ENCODE results near the gene TMEM30A. TPM values are rescaled to one million over a fixed set of nuclear protein-coding genes. Genes with fewer than 3 reads are reported as not detected.

TMEM30A gene
- total and polyA plus RNA-seq, 2 experiments from 2014 or later: 30.0 to 33.5 TPM

DNA sequence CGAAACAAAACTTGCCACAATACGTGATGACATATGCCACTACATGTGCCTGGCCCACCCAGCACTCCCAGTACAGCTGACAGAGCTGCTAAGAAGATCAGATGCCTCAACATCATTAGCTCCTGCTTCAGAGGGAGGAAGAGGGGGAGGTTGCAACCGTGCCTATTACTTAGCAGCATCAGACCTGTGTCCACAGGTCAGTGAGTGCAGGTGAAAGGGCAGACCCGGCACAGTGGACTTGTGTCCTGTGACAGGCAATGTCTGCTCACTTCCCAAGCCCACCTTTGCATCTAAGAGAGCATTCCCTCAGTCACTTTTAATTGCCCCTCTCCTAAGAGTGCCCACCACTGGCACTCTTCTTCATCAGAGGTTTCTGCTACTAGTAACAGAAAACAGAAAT, 69.3 kb downstream of the TMEM30A start:
- H3K27ac ChIP-seq: no peak overlapping the region
- H3K9me3 ChIP-seq (ENCODE audit: low read depth): no peaks in the 10 kb centered on the region
- H3K4me3 ChIP-seq: no peak overlapping the region
- peaks cover 13% of the 10 kb centered on the region for H3K4me1 ChIP-seq (ENCODE audit: low read depth)
- no peaks in the 10 kb centered on the region for H3K27me3 ChIP-seq
- no peaks in the 10 kb centered on the region for H3K36me3 ChIP-seq
- TF ChIP-seq, protein P1, sequence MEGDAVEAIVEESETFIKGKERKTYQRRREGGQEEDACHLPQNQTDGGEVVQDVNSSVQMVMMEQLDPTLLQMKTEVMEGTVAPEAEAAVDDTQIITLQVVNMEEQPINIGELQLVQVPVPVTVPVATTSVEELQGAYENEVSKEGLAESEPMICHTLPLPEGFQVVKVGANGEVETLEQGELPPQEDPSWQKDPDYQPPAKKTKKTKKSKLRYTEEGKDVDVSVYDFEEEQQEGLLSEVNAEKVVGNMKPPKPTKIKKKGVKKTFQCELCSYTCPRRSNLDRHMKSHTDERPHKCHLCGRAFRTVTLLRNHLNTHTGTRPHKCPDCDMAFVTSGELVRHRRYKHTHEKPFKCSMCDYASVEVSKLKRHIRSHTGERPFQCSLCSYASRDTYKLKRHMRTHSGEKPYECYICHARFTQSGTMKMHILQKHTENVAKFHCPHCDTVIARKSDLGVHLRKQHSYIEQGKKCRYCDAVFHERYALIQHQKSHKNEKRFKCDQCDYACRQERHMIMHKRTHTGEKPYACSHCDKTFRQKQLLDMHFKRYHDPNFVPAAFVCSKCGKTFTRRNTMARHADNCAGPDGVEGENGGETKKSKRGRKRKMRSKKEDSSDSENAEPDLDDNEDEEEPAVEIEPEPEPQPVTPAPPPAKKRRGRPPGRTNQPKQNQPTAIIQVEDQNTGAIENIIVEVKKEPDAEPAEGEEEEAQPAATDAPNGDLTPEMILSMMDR (IDR thresholded peaks at IDR 0.05; ENCODE audit: low read depth, low read length): no peak
- peak in 1 of 2 donors; percentile 20 for DNase-seq (ENCODE audit: low read depth in 1 of 2, low spot score in 1 of 2)

DNA sequence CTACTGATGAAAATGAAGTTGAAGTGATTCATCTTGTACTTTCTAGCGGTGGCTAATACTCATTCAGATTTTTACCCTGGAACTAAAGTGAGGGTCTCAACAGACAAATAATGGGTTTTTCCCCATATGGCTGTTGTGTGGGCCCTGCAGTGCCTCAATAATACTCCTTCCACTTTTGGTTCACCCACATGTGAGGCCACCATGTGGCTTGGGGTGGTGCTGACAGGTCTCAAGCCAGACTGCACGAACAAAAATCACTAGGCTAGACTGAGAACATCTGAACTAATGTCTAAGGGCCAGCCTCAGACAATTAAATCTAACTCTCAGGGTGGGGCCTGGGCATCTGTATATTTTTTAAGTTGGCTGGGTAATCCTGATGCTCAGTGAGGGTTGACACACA, 70.9 kb downstream of the TMEM30A start:
- DNase-seq (ENCODE audit: low read depth in 1 of 2, low spot score in 1 of 2): no peak
- Histone ChIP-seq H3K36me3 (no peaks in the 10 kb centered on the region), H3K9me3 (ENCODE audit: low read depth) (no peaks in the 10 kb centered on the region), H3K4me3 (no peak overlapping the region), H3K27ac (no peak overlapping the region), H3K27me3 (peaks cover 7% of the 10 kb centered on the region), H3K4me1 (ENCODE audit: low read depth) (peaks cover 13% of the 10 kb centered on the region)
- TF ChIP-seq, protein P1 (IDR thresholded peaks at IDR 0.05; ENCODE audit: low read depth, low read length): no peak

DNA sequence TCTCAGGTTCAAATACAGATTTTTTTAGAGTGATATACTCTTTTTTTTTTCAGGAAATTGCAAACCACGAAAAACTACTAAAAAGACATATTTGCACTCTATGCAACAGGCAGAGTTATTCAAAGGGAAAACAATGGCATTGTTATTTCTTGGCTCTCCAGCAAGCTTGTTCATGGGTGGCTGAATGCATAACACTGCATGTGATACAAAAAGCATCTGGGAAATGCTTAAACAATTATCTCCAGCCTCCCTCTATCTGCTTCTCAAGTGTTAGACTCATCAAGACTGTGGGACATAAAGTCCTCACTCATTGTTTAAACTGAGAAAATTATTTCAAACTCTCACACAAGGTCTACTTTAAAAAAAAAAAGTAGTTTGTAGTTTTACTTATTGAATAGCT, 71.5 kb downstream of the TMEM30A start:
- TF ChIP-seq, protein P1 (IDR thresholded peaks at IDR 0.05; ENCODE audit: low read depth, low read length): no peak
- Histone ChIP-seq H3K36me3 (no peaks in the 10 kb centered on the region), H3K4me1 (ENCODE audit: low read depth) (peaks cover 13% of the 10 kb centered on the region), H3K9me3 (ENCODE audit: low read depth) (no peaks in the 10 kb centered on the region), H3K27me3 (peaks cover 13% of the 10 kb centered on the region), H3K27ac (no peak overlapping the region), H3K4me3 (no peak overlapping the region)
- peak in 1 of 2 donors; percentile 65 for DNase-seq (ENCODE audit: low read depth in 1 of 2, low spot score in 1 of 2)

DNA sequence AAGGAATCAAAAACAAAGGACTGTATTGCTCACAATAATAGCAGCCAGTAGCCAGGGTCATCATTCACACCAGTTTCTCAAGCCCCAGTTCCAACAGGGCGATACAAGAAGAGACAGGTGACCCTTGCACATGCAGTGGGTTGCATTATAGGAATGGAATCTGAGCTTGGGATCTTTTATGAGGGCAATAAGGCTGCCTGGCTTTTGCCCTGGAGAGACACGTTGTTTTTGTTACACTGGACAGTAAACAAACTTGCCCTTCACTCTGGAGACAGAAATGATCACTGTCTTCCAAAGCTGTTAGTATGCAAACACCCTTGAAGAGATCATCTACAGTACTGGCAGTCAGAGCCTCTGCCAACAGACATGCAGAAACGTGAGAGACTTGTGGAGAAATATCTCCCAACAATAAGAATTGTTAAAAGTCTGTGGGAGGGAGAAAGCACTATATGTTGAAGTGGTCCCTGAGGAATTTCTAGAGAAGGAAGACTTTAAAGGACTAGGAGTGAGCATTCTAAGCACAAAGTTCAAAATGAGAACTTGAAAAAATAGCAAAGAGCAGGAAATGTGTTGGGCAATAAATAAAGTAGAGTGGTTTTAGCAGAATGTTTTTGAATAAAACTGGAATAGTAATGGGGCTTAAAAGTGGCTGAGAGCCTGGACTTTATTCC, 72.5 kb downstream of the TMEM30A start:
- TF ChIP-seq, protein P1 (IDR thresholded peaks at IDR 0.05; ENCODE audit: low read depth, low read length): no peak

DNA sequence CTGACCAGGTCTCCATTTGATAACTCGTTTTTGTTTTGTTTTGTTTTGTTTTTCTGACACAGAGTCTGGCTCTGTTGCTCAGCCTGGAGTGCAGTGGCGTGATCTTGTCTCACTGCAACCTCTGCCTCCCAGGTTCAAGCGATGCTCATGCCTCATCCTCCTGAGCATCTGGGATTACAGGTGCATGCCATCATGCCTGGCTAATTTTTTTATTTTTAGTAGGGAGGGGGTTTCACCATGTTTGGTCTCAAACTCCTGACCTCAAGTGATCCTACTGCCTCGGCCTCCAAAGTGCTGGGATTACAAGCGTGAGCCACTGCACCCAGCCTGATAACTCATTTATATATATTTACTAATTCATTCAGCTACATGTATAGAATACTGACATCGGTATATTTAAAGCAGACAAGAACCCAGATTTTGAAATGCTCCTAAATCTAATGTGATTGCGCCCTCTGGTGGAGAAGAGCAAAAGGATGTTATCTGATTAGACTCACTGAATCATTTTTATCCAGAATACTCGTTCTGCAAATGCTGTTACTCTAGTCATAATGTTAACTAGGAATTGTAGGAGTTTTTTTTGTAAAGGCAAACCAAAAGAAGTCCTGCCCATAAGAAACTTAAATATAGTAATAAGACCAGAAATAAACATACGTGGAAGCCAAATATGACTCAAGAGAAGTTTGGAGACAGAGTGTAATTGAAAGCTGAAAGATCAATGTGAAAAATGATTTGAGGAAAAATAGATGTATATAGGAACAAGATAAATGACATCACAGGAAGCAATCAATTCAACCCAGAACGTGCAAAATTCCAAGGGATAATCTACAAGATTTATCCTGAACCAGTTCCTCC, 73.5 kb downstream of the TMEM30A start:
- no peaks in the 10 kb centered on the region for H3K9me3 ChIP-seq (ENCODE audit: low read depth)
- peaks cover 33% of the 10 kb centered on the region for H3K27me3 ChIP-seq
- H3K4me1 ChIP-seq (ENCODE audit: low read depth): peaks cover 13% of the 10 kb centered on the region
- H3K27ac ChIP-seq: no peak overlapping the region
- no peak overlapping the region for H3K4me3 ChIP-seq
- peak; percentile 83 to 84 for DNase-seq (ENCODE audit: low read depth in 1 of 2, low spot score in 1 of 2)
- H3K36me3 ChIP-seq: no peaks in the 10 kb centered on the region
- TF ChIP-seq, protein P1 (IDR thresholded peaks at IDR 0.05; ENCODE audit: low read depth, low read length): peak; percentile 67

More for the DNA sequence above, 72.5 kb downstream of the TMEM30A start:
- Histone ChIP-seq H3K27ac (no peak overlapping the region), H3K36me3 (no peaks in the 10 kb centered on the region), H3K9me3 (ENCODE audit: low read depth) (no peaks in the 10 kb centered on the region), H3K4me1 (ENCODE audit: low read depth) (peaks cover 13% of the 10 kb centered on the region), H3K4me3 (no peak overlapping the region), H3K27me3 (peaks cover 24% of the 10 kb centered on the region)
- no peak for DNase-seq (ENCODE audit: low read depth in 1 of 2, low spot score in 1 of 2)

All from cardiac muscle cell (in vitro differentiated cells and primary cell).